ENCODE data around the gene FUT6.

The FUT6 gene

DNA sequence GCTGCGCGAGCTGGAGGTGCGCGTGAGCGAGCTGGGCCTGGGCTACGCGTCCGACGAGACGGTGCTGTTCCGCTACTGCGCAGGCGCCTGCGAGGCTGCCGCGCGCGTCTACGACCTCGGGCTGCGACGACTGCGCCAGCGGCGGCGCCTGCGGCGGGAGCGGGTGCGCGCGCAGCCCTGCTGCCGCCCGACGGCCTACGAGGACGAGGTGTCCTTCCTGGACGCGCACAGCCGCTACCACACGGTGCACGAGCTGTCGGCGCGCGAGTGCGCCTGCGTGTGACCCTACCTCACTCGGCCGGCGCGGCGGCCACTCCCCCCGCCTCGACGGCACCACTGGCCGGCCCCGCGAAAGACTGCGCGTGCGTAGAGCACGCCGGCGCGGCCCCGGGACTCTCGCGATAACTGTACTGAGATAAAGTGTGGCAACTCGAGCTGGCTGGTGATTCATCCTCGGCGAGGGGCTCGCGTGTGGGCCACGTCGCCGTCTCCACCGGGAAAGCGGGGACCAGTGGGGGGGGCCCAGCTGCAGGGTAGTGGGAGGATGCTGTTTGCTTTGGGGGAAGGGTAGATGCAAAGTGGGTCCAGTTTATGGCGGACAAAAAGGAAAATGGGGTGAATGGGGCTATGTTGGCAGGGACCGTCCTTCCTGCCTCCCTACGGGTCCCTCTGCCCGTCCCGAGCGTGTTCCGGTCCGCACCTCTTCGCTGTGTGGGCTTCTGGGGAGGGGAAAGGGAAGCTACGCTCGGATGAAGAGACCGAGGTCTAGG, 11.4 kb downstream of the FUT6 start:
- peak; percentile 98 for DNase-seq (ENCODE audit: low spot score)

- DNase-seq (ENCODE audit: low spot score): no peak
These were observed 12.1 kb downstream of the FUT6 start for GRCh38 chr19:5827342-5827890.

DNA sequence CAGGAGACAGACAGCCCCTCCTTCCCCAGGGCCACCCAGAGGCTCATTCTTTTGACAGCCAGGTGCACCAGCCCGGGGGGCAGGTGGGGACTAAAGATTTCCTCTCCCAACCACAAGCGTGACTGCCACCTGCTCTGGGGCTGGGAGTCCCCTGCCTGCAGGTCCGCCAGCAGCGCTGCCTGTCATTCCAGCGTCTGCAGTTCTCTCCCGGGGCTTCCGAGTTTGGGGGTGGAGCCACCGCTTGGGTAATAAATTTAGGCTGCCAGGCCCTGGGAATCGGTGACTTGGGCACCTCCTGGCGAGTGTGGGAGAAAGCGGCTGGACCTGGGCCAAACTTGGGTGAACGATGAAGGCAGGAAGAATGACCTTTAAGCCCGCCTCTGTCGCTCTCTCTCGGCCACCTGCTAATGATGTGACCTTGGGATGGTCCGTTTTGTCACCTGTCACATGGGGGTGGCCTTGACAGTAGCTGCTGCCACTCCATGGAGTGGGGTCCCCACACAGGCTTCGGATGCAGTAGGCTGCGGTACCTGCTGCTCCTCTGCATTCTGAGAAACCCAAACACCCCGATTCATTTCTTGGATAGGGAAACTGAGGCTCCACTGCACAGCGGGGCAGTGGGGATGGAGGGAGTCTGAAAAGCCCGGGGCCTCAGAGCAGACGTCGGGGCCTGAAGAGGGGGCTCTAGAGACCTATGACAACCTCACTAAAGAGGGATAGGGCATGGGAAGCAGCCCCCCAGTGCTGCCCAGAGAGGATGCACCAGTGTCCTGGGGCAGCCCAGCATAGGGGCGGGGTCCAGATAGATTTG, 12.8 kb downstream of the FUT6 start:
- no peak for DNase-seq (ENCODE audit: low spot score)

GRCh38 chr19:5825178-5825577, 14.3 kb downstream of the FUT6 start:
- DNase-seq (ENCODE audit: low spot score): no peak

GRCh38 chr19:5824751-5825150, 14.8 kb downstream of the FUT6 start:
- no peak for DNase-seq (ENCODE audit: low spot score)

DNA sequence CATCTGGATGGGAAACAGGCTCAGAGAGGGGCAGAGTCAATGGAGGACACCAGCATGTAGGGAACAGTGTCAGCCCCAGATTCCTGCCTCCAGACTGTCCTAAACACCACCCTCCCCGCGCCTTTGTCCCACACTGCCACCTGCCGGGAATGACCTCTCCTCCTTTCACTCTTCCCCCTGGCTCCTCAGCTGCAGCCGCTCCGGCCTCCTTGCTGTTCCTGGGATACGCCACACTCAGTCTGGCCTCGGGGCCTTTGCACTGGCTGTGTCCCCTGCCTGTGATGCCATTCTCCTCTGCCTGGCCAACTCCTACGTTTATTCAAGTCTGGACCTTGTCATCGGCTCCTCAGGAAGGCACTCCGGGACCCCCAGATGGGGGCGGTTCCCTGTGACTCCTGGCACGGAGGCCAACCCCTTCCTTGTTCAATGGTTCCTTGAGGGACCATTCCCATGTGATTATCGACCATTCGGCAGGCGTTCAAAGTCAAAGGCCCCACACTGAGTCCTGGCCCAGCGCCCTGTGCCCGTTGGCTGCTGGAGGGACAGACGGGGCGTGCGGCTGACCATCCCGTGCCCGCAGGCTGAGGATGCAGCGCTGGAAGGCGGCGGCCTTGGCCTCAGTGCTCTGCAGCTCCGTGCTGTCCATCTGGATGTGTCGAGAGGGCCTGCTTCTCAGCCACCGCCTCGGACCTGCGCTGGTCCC, 15.8 kb downstream of the FUT6 start:
- DNase-seq (ENCODE audit: low spot score): no peak

DNA sequence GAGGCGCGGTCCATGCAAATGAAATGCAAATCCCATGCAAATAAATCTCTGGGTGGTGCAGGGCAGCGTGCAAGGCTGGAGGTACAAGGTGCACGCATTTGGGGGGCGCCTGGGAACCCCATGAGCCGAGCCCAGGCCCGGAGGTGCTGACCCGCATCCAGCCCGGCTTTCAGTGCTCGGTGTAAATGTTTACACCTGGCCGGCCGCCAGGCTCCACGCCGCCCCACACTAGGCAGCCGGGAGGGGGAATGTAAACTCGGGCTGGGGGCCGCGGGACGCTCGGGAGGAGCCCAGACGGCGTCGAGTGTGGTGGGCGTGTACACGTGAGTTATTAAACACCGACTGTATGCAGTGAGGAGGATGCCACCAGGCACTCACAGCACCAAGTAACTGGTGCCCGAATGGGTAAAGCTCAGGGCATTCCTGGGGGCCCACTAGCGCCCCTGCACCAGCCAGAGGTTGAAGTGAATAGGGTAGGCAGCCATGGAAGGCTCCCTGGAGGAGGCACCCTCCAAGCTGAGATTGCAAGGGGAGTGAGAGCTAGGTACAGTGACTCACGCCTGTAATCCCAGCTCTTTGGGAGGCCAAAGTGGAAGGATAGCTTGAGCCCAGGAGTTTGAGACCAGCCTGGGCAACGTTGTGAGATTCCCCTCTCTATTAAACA, 17.2 kb downstream of the FUT6 start:
- DNase-seq (ENCODE audit: low spot score): no peak

GRCh38 chr19:5821521-5822180, 17.9 kb downstream of the FUT6 start:
- DNase-seq (ENCODE audit: low spot score): no peak

DNA sequence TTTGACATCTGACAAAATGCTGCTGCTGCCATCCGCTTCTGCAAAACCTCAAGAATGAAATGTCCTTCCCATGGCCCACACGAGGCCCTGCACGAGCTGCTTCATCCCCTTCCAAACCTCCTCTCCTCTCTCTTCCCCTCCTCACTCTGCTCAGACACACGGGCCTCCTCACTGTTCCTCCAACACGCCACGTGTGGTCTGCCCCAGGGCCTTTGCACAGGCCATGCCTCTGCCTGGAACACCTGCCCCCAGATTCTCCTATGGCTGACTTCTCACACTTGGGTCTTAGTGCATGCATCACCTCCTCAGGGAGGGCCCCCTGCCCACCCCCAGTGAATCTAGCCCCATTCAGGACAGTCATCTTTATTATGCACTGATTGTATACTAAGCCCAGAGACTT, 18.7 kb downstream of the FUT6 start:
- DNase-seq (ENCODE audit: low spot score): no peak

DNA sequence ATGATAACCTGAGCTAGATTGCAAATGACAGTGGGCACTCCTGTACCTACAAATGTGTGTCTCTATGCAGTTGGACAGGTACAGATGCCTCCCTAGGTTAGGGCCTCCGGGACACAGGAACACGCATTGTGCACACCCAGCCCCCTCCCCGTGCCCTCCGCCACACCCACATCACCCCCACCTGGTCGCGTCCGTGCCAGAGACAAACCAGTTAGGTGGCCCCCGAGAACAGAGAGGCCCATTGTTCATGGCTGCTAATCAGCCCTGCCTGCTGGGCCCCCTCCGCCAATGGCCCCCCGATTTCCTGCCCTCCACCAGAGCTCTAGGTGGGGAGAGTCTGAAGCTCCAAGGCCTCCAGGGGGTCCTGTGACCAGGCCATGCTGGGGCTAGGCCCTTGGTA, 20.9 kb downstream of the FUT6 start:
- DNase-seq (ENCODE audit: low spot score): no peak

- no peak for DNase-seq (ENCODE audit: low spot score)
These were observed 22.3 kb downstream of the FUT6 start for GRCh38 chr19:5817218-5817617.

DNA sequence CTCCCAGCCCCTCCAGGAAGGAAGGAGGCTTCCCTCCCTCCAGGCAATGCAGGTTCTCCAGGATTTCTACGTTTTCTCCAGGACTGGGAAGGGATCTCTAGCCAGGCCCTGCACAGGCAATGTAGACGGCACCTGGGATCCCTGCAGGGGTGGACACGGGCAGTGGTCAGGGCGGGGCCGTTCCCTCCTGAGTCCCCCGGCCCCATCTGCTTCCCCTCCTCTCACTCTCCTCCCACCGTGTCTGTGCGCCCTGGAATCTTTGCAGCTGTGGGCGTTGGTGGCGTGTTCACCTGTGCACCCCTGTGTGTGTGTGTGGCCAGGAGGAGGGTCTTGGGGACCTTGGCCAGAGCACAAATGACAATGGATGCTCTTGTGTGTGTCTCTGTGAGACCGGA, 24.7 kb downstream of the FUT6 start:
- no peak for DNase-seq (ENCODE audit: low spot score)

GRCh38 chr19:5814123-5814851, 25.2 kb downstream of the FUT6 start:
- no peak for DNase-seq (ENCODE audit: low spot score)

GRCh38 chr19:5811117-5811516, 28.4 kb downstream of the FUT6 start:
- no peak for DNase-seq (ENCODE audit: low spot score)

DNA sequence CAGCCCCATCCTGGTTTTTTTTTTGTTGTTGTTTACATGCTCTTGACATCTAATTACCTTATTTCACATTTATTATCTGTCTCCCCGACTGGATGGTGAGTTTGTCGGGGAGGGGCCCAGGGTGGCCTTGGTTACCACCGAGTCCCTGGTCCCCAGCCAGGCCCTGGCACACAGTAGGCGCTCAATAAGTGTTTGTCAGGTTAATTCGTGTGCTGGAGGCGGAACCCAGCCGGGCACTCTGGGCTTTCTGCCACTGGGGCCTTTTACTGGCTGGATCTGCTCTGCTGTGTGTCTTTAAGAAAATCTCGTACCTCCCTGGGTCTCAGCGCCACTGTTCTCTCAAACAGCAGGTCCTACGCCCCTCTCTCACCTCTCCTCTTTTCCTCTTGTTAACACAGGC, 30.0 kb downstream of the FUT6 start:
- DNase-seq (ENCODE audit: low spot score): no peak

- no peak for DNase-seq (ENCODE audit: low spot score)
These were observed 30.4 kb downstream of the FUT6 start for GRCh38 chr19:5809053-5809452.

DNA sequence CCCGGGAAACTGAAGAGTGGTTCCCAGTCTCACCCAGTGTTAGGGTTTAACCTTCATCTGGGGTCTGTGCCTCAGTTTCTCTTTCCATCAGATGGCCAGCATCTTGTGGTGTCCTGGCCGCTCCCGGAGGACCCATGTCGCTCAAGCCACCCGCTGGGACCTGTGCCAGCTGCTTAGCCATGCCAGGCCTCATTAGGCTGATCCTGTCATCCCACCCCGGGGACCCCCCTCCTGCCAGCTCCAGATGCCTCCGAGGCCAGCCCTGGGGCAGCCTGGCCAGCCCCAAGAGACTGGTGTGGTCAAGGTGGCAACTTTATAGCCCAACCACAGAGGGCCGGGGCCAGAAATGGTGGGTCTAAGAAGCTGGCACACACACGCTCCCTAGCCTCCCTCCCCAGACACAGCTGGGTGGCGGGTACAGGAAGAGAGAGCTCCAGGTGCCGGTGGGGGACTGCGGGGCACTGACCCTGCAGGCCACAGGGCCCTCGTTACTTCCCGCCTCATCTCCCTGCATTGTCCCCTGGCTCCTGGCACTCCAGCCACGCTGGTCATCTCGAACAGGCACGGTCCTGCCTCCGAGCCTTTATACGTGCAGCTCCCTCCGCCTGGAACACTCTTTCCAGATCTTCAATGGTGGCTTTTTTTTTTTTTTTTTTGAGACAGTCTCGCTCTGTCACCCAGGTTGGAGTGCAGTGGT, 31.2 kb downstream of the FUT6 start:
- DNase-seq (ENCODE audit: low spot score): no peak

DNA sequence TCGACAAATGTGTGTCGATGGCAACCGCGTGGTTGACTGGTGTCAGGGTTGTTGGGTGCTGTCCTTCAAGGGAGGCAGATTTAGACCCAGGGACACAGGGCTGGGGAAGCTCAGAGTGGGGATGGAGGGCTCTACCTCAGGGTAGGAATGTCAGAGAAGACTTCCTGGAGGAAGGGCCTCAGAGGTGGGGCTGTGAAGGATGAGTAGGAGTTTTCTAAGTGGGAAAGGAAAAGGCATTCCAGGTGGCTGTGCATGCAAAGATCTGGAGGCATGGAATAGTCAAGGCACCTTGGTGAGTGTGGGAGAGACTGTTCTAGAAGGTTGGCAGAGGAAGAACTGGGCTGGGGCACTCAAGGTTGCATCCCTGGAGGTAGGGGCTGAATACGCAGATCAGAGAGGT, 32.6 kb downstream of the FUT6 start:
- no peak for DNase-seq (ENCODE audit: low spot score)

GRCh38 chr19:5806133-5806489, 33.4 kb downstream of the FUT6 start:
- no peak for DNase-seq (ENCODE audit: low spot score)

- DNase-seq (ENCODE audit: low spot score): peak; percentile 65
These were observed 33.9 kb downstream of the FUT6 start for GRCh38 chr19:5805462-5806132.

All from AG08395 (cell line).